Measurements from ENCODE around the gene TUBA4B.

The TUBA4B gene

GRCh38 chr2:219220652-219221402, 32.2 kb upstream of the TUBA4B start:
- Histone ChIP-seq H3K4me2 (ENCODE audit: low read length) (no peak overlapping the region), H3K4ac (ENCODE audit: low read depth, low read length) (no peak overlapping the region), H3K4me3 (ENCODE audit: low read depth, low read length) (no peak overlapping the region), H3K18ac (ENCODE audit: low read length) (no peak overlapping the region), H2BK120ac (ENCODE audit: insufficient read depth, low read length, poor library complexity) (no peak overlapping the region), H3K36me3 (ENCODE audit: control insufficient read depth in 1 of 2, insufficient read depth in 2 of 2, low read length in 2 of 2) (peaks cover 59 to 61% of the 10 kb centered on the region in 2 experiments), H4K91ac (ENCODE audit: low read depth, low read length) (no peak overlapping the region), H2BK12ac (ENCODE audit: low read length) (no peak overlapping the region), H3K14ac (ENCODE audit: low read length) (no peak overlapping the region), H3K23ac (ENCODE audit: low read length) (no peak overlapping the region), H3K4me1 (ENCODE audit: control insufficient read depth in 1 of 2, insufficient read depth in 2 of 2, low read length in 2 of 2) (peaks cover 10 to 15% of the 10 kb centered on the region in 2 experiments), H3K79me1 (ENCODE audit: low read length) (peaks cover 12% of the 10 kb centered on the region), H3K9me3 (ENCODE audit: insufficient read depth, low read depth, low read length) (no peaks in the 10 kb centered on the region), H2AFZ (ENCODE audit: insufficient read depth, low read length, poor library complexity) (no peak overlapping the region), H3K27me3 (ENCODE audit: insufficient read depth, low read length) (no peaks in the 10 kb centered on the region), H3K9ac (ENCODE audit: low read length) (no peak overlapping the region), H2BK5ac (ENCODE audit: low read depth, low read length, poor library complexity) (no peak overlapping the region), H4K12ac (ENCODE audit: low read depth, low read length) (no peak overlapping the region), H2AK5ac (ENCODE audit: low read length) (no peak overlapping the region), H3K27ac (ENCODE audit: low read depth, low read length) (no peak overlapping the region), H3K79me2 (ENCODE audit: control insufficient read depth, insufficient read depth, low read length, poor library complexity) (peaks cover 8% of the 10 kb centered on the region), H4K8ac (ENCODE audit: low read depth, low read length) (no peak overlapping the region)
- no CpG with 5 or more reads among the region's 19 CpGs for WGBS (ENCODE audit: extremely low coverage, insufficient coverage, insufficient read length)
- no peak for DNase-seq

DNA sequence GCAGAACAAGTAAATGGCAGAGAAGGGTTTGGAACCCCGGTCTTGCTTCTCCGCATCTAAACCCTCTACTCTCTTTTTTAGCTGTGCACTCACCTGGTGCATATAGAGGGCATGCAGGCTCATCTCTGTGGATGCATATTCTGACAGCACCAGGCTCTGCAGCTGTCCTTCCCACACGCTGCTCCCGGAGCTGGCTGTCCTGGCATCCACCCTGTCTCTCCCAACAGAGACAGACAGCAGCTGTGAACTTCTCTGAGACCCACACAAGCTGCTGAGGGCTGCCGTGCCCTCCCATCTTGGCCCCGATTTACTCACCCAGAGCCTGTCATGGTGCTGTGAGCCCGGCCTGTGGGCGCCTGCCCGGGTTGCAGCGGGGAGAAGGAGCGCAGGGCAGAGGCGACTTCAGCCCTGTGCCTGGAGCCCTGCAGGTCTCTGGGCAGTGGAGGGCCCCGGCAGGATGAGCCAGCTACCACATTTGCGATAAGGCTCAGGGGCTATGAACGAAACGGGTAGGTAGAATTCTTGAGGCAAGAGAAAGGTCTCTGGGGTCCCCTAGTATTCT, 31.0 kb upstream of the TUBA4B start:
- H2BK5ac ChIP-seq (ENCODE audit: low read depth, low read length, poor library complexity): no peak overlapping the region
- H3K79me1 ChIP-seq (ENCODE audit: low read length): peaks cover 12% of the 10 kb centered on the region
- no peak overlapping the region for H2BK12ac ChIP-seq (ENCODE audit: low read length)
- H4K91ac ChIP-seq (ENCODE audit: low read depth, low read length): no peak overlapping the region
- no peak overlapping the region for H3K14ac ChIP-seq (ENCODE audit: low read length)
- no peak overlapping the region for H3K4me2 ChIP-seq (ENCODE audit: low read length)
- H3K79me2 ChIP-seq (ENCODE audit: control insufficient read depth, insufficient read depth, low read length, poor library complexity): peaks cover 8% of the 10 kb centered on the region
- H3K18ac ChIP-seq (ENCODE audit: low read length): no peak overlapping the region
- H3K9me3 ChIP-seq (ENCODE audit: insufficient read depth, low read depth, low read length): no peaks in the 10 kb centered on the region
- peaks cover 59 to 63% of the 10 kb centered on the region in 2 experiments for H3K36me3 ChIP-seq (ENCODE audit: control insufficient read depth in 1 of 2, insufficient read depth in 2 of 2, low read length in 2 of 2)
- no peak overlapping the region for H2AFZ ChIP-seq (ENCODE audit: insufficient read depth, low read length, poor library complexity)
- no peak overlapping the region for H2BK120ac ChIP-seq (ENCODE audit: insufficient read depth, low read length, poor library complexity)
- H3K27ac ChIP-seq (ENCODE audit: low read depth, low read length): no peak overlapping the region
- peaks cover 10 to 13% of the 10 kb centered on the region in 2 experiments for H3K4me1 ChIP-seq (ENCODE audit: control insufficient read depth in 1 of 2, insufficient read depth in 2 of 2, low read length in 2 of 2)
- no peak overlapping the region for H2AK5ac ChIP-seq (ENCODE audit: low read length)
- H3K4me3 ChIP-seq (ENCODE audit: low read depth, low read length): no peak overlapping the region
- no peak overlapping the region for H3K23ac ChIP-seq (ENCODE audit: low read length)
- H4K12ac ChIP-seq (ENCODE audit: low read depth, low read length): no peak overlapping the region
- no peak overlapping the region for H3K4ac ChIP-seq (ENCODE audit: low read depth, low read length)
- H3K9ac ChIP-seq (ENCODE audit: low read length): no peak overlapping the region
- H4K8ac ChIP-seq (ENCODE audit: low read depth, low read length): no peak overlapping the region
- H3K27me3 ChIP-seq (ENCODE audit: insufficient read depth, low read length): no peaks in the 10 kb centered on the region
- WGBS (ENCODE audit: extremely low coverage, insufficient coverage, insufficient read length): no CpG with 5 or more reads among the region's 16 CpGs
- no peak for DNase-seq

GRCh38 chr2:219223831-219224610, 29.0 kb upstream of the TUBA4B start:
- H4K8ac ChIP-seq (ENCODE audit: low read depth, low read length): no peak overlapping the region
- WGBS (ENCODE audit: extremely low coverage, insufficient coverage, insufficient read length): no CpG with 5 or more reads among the region's 31 CpGs
- H3K9me3 ChIP-seq (ENCODE audit: insufficient read depth, low read depth, low read length): no peaks in the 10 kb centered on the region
- no peak overlapping the region for H4K12ac ChIP-seq (ENCODE audit: low read depth, low read length)
- no peak overlapping the region for H3K4me2 ChIP-seq (ENCODE audit: low read length)
- no peak overlapping the region for H3K27ac ChIP-seq (ENCODE audit: low read depth, low read length)
- no peak overlapping the region for H2AFZ ChIP-seq (ENCODE audit: insufficient read depth, low read length, poor library complexity)
- H3K27me3 ChIP-seq (ENCODE audit: insufficient read depth, low read length): no peaks in the 10 kb centered on the region
- no peak overlapping the region for H3K23ac ChIP-seq (ENCODE audit: low read length)
- H3K4me3 ChIP-seq (ENCODE audit: low read depth, low read length): no peak overlapping the region
- no peak overlapping the region for H4K91ac ChIP-seq (ENCODE audit: low read depth, low read length)
- no peak overlapping the region for H3K14ac ChIP-seq (ENCODE audit: low read length)
- H3K18ac ChIP-seq (ENCODE audit: low read length): no peak overlapping the region
- no peak overlapping the region for H3K4ac ChIP-seq (ENCODE audit: low read depth, low read length)
- no peak overlapping the region for H2BK5ac ChIP-seq (ENCODE audit: low read depth, low read length, poor library complexity)
- H3K79me1 ChIP-seq (ENCODE audit: low read length): peaks cover 6% of the 10 kb centered on the region
- no peak overlapping the region for H2BK120ac ChIP-seq (ENCODE audit: insufficient read depth, low read length, poor library complexity)
- no peak overlapping the region for H2BK12ac ChIP-seq (ENCODE audit: low read length)
- H3K36me3 ChIP-seq (ENCODE audit: control insufficient read depth in 1 of 2, insufficient read depth in 2 of 2, low read length in 2 of 2): peaks cover 59 to 63% of the 10 kb centered on the region in 2 experiments
- peaks cover 10 to 15% of the 10 kb centered on the region in 2 experiments for H3K4me1 ChIP-seq (ENCODE audit: control insufficient read depth in 1 of 2, insufficient read depth in 2 of 2, low read length in 2 of 2)
- H2AK5ac ChIP-seq (ENCODE audit: low read length): no peak overlapping the region
- peaks cover 7% of the 10 kb centered on the region for H3K79me2 ChIP-seq (ENCODE audit: control insufficient read depth, insufficient read depth, low read length, poor library complexity)
- H3K9ac ChIP-seq (ENCODE audit: low read length): no peak overlapping the region
- DNase-seq: no peak

GRCh38 chr2:219225350-219225749, 27.7 kb upstream of the TUBA4B start:
- H3K79me1 ChIP-seq (ENCODE audit: low read length): peaks cover 9% of the 10 kb centered on the region
- H3K18ac ChIP-seq (ENCODE audit: low read length): no peak overlapping the region
- no peak overlapping the region for H2BK12ac ChIP-seq (ENCODE audit: low read length)
- H3K23ac ChIP-seq (ENCODE audit: low read length): no peak overlapping the region
- H2BK5ac ChIP-seq (ENCODE audit: low read depth, low read length, poor library complexity): no peak overlapping the region
- H2AFZ ChIP-seq (ENCODE audit: insufficient read depth, low read length, poor library complexity): no peak overlapping the region
- H3K79me2 ChIP-seq (ENCODE audit: control insufficient read depth, insufficient read depth, low read length, poor library complexity): peaks cover 11% of the 10 kb centered on the region
- H3K4me1 ChIP-seq (ENCODE audit: control insufficient read depth in 1 of 2, insufficient read depth in 2 of 2, low read length in 2 of 2): peaks cover 5 to 12% of the 10 kb centered on the region in 2 experiments
- no peak overlapping the region for H4K8ac ChIP-seq (ENCODE audit: low read depth, low read length)
- no peak overlapping the region for H2BK120ac ChIP-seq (ENCODE audit: insufficient read depth, low read length, poor library complexity)
- no peak overlapping the region for H3K27ac ChIP-seq (ENCODE audit: low read depth, low read length)
- no peak overlapping the region for H4K91ac ChIP-seq (ENCODE audit: low read depth, low read length)
- H3K9ac ChIP-seq (ENCODE audit: low read length): no peak overlapping the region
- H2AK5ac ChIP-seq (ENCODE audit: low read length): no peak overlapping the region
- H3K4me2 ChIP-seq (ENCODE audit: low read length): no peak overlapping the region
- no peak overlapping the region for H4K12ac ChIP-seq (ENCODE audit: low read depth, low read length)
- H3K4me3 ChIP-seq (ENCODE audit: low read depth, low read length): no peak overlapping the region
- WGBS (ENCODE audit: extremely low coverage, insufficient coverage, insufficient read length): no CpG with 5 or more reads among the region's 3 CpGs
- no peaks in the 10 kb centered on the region for H3K27me3 ChIP-seq (ENCODE audit: insufficient read depth, low read length)
- no peak overlapping the region for H3K4ac ChIP-seq (ENCODE audit: low read depth, low read length)
- peaks cover 53 to 56% of the 10 kb centered on the region in 2 experiments for H3K36me3 ChIP-seq (ENCODE audit: control insufficient read depth in 1 of 2, insufficient read depth in 2 of 2, low read length in 2 of 2)
- no peaks in the 10 kb centered on the region for H3K9me3 ChIP-seq (ENCODE audit: insufficient read depth, low read depth, low read length)
- DNase-seq: no peak
- no peak overlapping the region for H3K14ac ChIP-seq (ENCODE audit: low read length)

Data from trophoblast cell (in vitro differentiated cells and primary cell).